Measurements from ENCODE around the gene RRP36.
"Not testable (repeated sequence)": the region's sequence is repeated elsewhere in the genome, so short reads cannot be mapped to it uniquely, and the experiment has no call there.

Gene RRP36

GRCh38 chr6:43021270-43022047, at the start of gene RRP36:
TSS of gene RRP36 (plus strand) at chr6:43021623. CDS start at chr6:43021655, 32 bp downstream.
- DNase-seq (ENCODE audit: low read depth in 2 of 2), result peak in 1 of 2 experiments; percentile 20

DNA sequence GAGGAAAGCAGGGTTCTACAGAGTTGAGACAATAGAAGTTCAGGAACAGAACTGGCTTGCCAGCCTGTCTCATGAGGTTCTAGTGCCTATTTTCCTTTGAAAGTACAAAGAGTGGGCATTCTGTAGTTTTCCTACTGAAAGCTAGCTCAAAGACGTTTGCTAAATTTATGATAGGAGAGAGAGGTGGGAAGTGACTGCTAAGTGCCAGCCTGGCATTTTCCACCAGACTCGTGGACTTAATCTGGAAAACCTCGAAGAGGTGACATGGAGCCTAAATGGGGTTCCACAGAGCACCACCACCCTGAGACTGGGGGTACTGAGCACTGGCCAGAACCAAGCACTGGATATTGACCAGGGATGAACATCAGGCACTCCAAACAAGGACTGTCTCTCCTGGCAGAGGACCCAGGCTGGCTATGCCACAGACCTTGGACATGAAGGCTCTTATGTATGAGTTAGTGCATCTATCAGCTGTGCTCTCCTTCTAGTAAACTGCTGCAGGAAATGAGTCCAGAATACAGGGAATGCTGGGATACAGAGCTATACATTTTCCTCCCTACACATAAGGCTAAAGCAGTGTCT, 49.6 kb upstream of the RRP36 start:
- DNase-seq (ENCODE audit: low read depth in 2 of 2), result no peak

GRCh38 chr6:42973926-42974325, 47.5 kb upstream of the RRP36 start:
- no peak for DNase-seq (ENCODE audit: low read depth in 2 of 2)

GRCh38 chr6:42974919-42975505, 46.4 kb upstream of the RRP36 start:
- no peak for DNase-seq (ENCODE audit: low read depth in 2 of 2)

- DNase-seq (ENCODE audit: low read depth in 2 of 2), result no peak
Observed at GRCh38 chr6:42978487-42978838, 43.0 kb upstream of the RRP36 start.

GRCh38 chr6:42978839-42979522, 42.4 kb upstream of the RRP36 start, which contains the start of gene PEX6:
TSS of gene PEX6 (minus strand) at chr6:42979181. CDS start at chr6:42979150, 31 bp downstream.
- DNase-seq (ENCODE audit: low read depth in 2 of 2), result peak; percentile 47 to 54

DNA sequence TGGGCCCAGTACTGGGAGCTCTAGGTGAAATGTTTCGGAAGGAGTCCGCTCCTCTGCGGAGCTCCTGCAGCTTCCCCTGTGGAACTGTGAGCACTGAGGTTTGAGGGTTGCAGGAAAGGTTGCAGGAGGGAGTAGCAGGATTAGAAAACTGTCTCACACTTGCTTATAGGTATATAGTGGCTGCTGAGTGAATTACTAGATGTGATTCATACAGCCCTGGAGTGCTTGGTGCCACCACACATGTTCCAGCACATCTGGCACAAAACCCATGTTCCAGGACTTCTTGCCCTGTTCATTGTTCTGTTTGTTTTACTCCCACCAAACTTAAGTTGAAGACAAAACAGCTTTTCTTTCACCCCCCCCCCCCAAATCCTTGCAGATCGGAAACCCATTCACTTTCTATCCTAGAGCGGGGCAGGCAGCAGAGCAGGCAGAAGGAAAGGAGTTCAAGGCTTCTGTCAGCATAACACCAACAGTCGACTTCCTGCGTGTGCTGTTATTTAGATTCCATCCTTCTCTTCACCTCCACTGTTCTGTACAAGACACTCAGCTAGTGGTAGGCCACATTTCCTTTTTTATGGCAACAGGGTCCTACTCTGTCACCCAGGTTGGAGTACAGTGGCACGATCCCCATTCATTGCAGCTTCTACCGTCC, 41.8 kb upstream of the RRP36 start:
- no peak for DNase-seq (ENCODE audit: low read depth in 2 of 2)

- DNase-seq (ENCODE audit: low read depth in 2 of 2), result no peak
Observed at GRCh38 chr6:42981836-42982235, 39.6 kb upstream of the RRP36 start.

DNA sequence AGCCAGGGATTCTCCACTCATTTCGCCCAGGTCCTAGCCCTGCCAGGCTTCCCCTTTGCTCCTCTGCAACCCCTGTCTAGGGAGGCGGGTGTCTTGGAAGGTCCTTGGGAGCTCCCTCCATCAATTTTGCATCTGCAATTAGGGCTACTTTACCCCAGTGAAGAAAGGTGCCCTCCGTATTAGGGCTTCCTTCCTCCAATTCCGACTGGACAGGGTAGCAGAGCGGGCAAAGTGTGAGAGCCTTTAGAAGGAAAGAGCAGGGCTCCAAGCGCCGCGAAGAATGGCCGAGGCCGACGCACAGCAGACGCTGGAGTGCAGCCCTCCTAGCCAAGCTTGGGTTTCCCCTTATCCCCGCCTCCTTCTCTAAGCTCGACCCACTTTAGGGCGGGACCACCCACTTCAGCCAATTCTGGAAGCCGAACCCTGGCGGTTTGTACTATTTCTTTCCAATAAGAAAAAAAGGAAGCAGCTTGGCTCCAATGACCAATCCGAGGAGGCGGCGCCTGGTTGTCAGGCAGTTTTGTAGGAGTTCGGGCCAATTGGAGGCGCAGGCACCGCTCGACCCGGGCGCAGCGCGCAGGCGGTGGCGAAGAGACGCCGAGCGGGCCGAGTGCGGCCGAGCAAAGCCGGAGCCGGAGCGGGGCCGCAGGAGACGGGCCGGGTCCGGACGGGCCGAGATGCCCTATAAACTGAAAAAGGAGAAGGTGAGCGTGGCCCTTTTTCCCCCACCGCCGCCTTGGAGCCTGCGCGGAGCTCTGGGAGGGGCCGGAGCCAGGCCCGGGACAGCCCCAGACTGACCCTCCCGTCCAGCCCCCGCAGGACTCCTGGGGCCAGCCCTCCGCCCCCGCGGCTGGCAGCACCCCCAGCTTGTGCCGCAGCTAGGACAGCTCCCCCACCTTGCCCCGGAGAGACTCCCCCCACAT, 37.2 kb upstream of the RRP36 start, which contains the start of gene PPP2R5D:
TSS of gene PPP2R5D (plus strand) at position 570 of the 923 bp plus-strand sequence. CDS start at position 678, 108 bp downstream.
- peak; percentile 96 to 97 for DNase-seq (ENCODE audit: low read depth in 2 of 2)

DNA sequence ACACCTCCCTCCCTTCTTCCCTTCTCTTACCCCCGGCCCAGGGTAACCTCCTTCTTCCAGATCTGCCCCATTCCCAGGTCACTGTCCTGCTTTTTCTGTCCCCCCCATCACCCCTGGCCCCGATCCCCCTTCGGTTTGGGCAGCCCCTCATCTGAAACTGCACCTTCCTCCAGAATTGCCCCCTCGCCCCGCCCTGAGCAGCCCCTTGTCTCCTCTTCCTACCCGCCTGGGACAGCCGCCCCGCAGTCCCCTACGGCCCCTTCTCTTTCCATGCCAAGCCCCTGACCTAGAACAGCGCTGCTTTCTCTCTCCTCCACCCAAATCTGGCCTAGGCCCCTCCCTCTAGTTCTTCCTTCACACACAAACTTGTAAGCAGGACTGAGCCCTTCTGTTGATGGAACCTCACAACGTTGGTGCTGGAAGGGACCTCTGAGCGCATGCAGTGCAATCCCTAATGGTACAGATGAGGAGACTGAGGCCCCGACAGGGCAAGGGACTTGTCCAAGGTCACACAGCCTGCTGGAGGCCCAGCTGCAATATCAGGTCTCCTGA, 36.4 kb upstream of the RRP36 start:
- no peak for DNase-seq (ENCODE audit: low read depth in 2 of 2)

- DNase-seq (ENCODE audit: low read depth in 2 of 2), result no peak
Observed at GRCh38 chr6:42987533-42988451, 33.6 kb upstream of the RRP36 start.

DNA sequence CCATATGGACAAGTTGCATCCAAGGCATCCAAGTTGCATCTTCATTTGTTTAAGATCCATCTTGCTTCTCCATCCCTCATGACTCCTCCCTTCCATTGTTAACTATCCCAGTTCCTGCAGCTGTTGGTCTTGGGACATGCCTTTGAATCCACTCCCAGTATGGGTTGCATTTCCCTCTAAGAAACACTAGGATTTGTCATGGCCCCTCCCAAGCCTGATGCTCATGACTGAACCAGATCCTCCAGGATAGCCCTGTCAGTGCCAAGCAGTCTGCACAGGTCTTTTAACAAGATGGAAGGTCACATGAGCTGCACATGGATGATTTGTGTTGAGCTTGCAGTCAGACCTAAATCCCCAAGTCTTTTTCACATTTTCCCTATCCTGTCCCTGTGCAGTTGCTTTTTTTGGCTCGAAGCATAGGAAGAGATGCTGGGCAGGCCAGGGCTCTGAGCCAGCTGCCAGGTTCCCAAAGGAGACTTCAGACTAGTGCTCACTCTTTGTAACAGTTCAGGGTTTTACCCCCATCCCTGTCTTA, 32.9 kb upstream of the RRP36 start:
- no peak for DNase-seq (ENCODE audit: low read depth in 2 of 2)

DNA sequence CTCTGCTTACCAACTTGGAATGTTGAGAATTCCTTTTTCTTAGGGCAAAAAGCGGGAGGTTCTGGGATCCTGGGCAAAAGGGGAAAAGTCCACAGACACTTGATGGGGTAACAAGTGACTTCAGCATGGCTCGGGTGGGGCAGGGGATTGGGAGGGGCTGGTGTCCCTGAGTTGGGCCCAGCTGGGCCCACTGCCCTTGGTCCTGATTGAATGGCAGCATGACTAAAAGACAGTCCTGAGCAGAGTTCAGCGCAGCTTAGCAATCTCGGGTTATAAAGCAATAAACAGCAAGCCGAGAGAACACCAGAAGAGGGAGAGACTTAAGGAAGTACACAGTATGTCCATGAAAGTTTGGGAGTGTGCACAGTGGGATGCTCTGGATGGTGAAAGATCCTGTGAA, 31.5 kb upstream of the RRP36 start:
- no peak for DNase-seq (ENCODE audit: low read depth in 2 of 2)

- DNase-seq (ENCODE audit: low read depth in 2 of 2), result no peak
Observed at GRCh38 chr6:42993445-42993844, 28.0 kb upstream of the RRP36 start.

DNA sequence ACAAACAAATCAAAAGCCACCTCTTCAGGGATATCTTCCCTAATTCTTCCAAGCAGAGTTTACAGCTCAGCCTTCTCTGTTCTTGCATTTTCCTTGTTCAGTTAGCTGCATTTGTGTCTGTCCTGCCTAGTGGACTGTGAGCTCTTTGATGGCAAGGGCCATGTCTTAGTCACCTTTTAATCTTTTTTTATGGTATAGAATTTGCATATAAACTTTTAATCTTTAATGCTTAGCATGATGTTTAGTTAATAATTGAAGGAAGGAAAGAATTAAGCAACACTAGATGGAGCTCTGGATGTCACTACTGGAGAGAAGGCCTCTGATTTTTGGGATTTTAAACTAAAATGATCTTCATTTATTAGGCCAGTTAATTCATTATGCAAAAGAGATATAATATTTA, 24.9 kb upstream of the RRP36 start:
- no peak for DNase-seq (ENCODE audit: low read depth in 2 of 2)

DNA sequence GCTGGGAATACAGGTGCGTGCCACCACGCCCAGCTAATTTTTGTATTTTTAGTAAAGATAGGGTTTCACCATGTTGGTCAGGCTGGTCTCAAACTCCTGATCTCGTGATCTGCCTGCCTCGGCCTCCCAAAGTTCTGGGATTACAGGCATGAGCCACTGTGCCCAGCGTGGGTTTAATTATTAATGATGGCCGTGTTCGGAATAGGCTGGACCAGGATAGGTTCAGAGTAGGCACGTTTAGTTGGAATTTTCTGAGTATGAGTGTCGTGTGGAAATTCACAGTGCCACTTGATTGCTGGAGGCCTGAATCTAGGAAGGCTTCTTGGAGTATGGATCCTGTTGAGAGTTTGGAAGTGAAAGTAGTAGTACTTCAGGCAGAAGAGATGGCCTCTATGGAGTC, 23.2 kb upstream of the RRP36 start:
- DNase-seq (ENCODE audit: low read depth in 2 of 2), result not testable (repeated sequence)

DNA sequence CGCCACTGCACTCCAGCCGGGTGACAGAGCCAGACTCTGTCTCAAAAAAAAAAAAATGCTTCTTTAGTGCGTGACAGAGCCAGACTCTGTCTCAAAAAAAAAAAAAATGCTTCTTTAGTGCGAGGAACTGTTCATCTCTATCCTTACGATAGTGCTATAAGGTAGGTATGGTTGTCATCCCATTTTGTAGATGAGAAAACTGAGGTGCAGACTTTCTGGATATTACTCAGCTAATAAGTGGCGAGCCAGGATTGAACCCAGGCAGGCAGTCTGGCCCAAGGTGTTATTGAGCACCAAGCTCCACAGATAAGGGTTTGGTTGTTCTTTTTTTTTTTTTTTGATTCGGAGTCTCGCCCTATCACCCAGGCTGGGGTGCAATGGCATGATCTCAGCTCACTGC, 19.6 kb upstream of the RRP36 start:
- DNase-seq (ENCODE audit: low read depth in 2 of 2), result no peak

- no peak for DNase-seq (ENCODE audit: low read depth in 2 of 2)
Observed at GRCh38 chr6:43005844-43006243, 15.6 kb upstream of the RRP36 start.

DNA sequence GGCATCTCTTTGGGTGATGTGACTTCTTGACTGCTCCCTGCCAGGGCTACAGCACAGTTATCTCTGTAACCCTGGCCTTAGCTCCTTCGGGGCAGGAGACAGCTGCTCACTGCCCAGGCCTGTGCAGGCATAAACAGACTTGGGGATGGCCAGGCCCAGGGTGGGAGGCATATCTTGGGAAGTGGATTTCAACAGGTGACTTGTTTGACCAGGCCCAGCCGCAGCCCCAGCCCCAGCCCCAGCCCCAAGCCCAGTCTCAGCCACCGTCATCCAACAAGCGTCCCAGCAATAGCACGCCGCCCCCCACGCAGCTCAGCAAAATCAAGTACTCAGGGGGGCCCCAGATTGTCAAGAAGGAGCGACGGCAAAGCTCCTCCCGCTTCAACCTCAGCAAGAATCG, 15.2 kb upstream of the RRP36 start:
- DNase-seq (ENCODE audit: low read depth in 2 of 2), result no peak

All from fibroblast of skin of left biceps (primary cell).